K562 (cell line): ENCODE data around the gene FMNL2.

ENCODE experiments used
- CBX8 ChIP-seq: fragments of 200-600 bp; sonication (generic); IDR thresholded peaks from 2 replicates; pipeline ENCODE4 v1.6.1; 2012; ENCODE audit warnings: borderline replicate concordance, mixed run types, low read depth, mild to moderate bottlenecking, moderate library complexity, mixed read lengths, low read length, control low read depth, inconsistent platforms; ENCODE audit not compliant: poor library complexity, severe bottlenecking; ENCODE audit errors: extremely low read depth
- CTCF ChIP-seq, 3 experiments: IDR thresholded peaks in 2 of 3; conservative IDR thresholded peaks in 1 of 3; 2 replicates each; pipeline ENCODE4 v1.5.1; 2011 to 2012; ENCODE audit warnings: low read length in 3 of 3, mild to moderate bottlenecking in 3 of 3, control low read depth in 2 of 3, improper control_type of control experiment in 1 of 3, inconsistent platforms in 1 of 3, low read depth in 1 of 3, mixed read lengths in 1 of 3, moderate library complexity in 1 of 3; ENCODE audit not compliant: insufficient read depth in 2 of 3

- TF ChIP-seq CBX8 (no peak), CTCF (IDR thresholded peaks at IDR 0.05 in 2 of 3, conservative IDR thresholded peaks at IDR 0.05 in 1 of 3; ENCODE audit: insufficient read depth in 2 of 3, low read depth in 1 of 3, low read length in 3 of 3) (no peak)
Observed at GRCh38 chr2:152468899-152469692, 134.1 kb downstream of the FMNL2 start.
